Dermis microvascular lymphatic vessel endothelial cell (primary cell): ENCODE data around the gene ITGA8. TPM values are rescaled to one million over a fixed set of nuclear protein-coding genes. Genes with fewer than 3 reads are reported as not detected.

ENCODE experiments used
- DNase-seq, 2 donors: peaks; one replicate each; pipeline versions ENCODE4 v3.0.0 to v3.0.0-alpha.2; 2010; ENCODE audit warnings: low read depth in 2 of 2
- total RNA-seq: library from RNA; depleted of rRNA; stranded (reverse); fragments of >200 nt; gene quantifications from 2 replicates; pipeline ENCODE4 v1.2.1, GENCODE V29; 2014

Gene ITGA8
- total RNA-seq, 1 donor from 2014 or later = 1.2 TPM

- DNase-seq = no peak
Observed at GRCh38 chr10:15472008-15472407, 247.7 kb downstream of the ITGA8 start.

GRCh38 chr10:15469111-15469510 lies 250.6 kb downstream of the ITGA8 start:
- no peak for DNase-seq

DNA sequence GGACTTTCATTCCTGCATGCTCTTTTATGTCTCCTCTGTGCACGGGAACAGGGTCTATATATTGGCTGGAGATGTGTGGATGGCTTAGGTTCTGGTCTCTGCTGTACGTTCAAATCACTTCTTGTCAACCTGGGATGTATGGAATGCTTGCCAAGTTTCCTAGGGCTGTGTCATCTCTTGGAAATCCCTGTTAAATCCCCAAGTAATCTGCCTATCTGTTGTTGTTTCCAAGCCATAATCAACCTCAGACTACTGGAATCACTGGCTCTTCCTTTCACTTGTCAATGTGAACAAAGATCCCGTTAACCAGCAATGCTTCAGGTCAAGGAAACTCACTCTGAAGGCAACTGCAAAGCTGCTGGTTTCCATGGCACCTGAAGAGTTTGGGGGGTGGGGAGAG lies 255.3 kb downstream of the ITGA8 start:
- no peak for DNase-seq

Other genes starting within 250 kb of the ITGA8 start
- 14.2 and 20.1 TPM in 2 replicates for gene MINDY3, start 140.6 kb upstream of the ITGA8 start, total RNA-seq